Panc1 (cell line): ENCODE measurements around the gene SPATA16. TPM values are rescaled to one million over a fixed set of nuclear protein-coding genes. Genes with fewer than 3 reads are reported as not detected.

Source experiments
- ATAC-seq: fragments of 200-7000 bp; cut with Tn5 transposase; 2 replicates; pipeline ENCODE4 v1.9.1; 2020; ENCODE audit warnings: mild to moderate bottlenecking, moderate library complexity
- BruUV-seq: library from RNA; stranded (reverse); fragments of 400-500 nt; replicated peaks from 2 replicates; lab custom pipeline; 2021; lab: Mats Ljungman, UMichigan
- CTCF ChIA-PET: fragments of 300-600 bp; sonication (Branson Sonifier 250); formaldehyde crosslinking; loops from one replicate; lab custom pipeline; 2022; ENCODE audit warnings: antibody characterized with exemption; lab: Charles Lee
- POLR2A ChIA-PET: fragments of 300-600 bp; sonication (Branson Sonifier 250); formaldehyde crosslinking; loops from one replicate; lab custom pipeline; 2022; ENCODE audit warnings: antibody characterized with exemption; lab: Charles Lee
- DNase-seq: peaks from one replicate; pipeline ENCODE4 v3.0.0-alpha.2; 2010; ENCODE audit warnings: low read depth, low spot score
- H3K27ac ChIP-seq: 2 replicates; pipeline ENCODE4 v1.5.1; 2011; ENCODE audit warnings: mild to moderate bottlenecking, low read length, inconsistent platforms
- H3K27me3 ChIP-seq: fragments of 200-500 bp; sonication (Bioruptor generic); 2 replicates; pipeline ENCODE4 v1.6.0; 2014; ENCODE audit warnings: low read length, inconsistent platforms; ENCODE audit not compliant: control insufficient read depth, insufficient read depth
- H3K36me3 ChIP-seq: fragments of 200-500 bp; sonication (Bioruptor generic); 2 replicates; pipeline ENCODE4 v1.5.1; 2014; ENCODE audit warnings: inconsistent platforms, mild to moderate bottlenecking, low read length, moderate library complexity; ENCODE audit not compliant: control insufficient read depth, insufficient read depth
- H3K4me1 ChIP-seq: 2 replicates; pipeline ENCODE4 v1.5.1; 2011; ENCODE audit warnings: inconsistent platforms, mild to moderate bottlenecking, low read length, moderate library complexity; ENCODE audit not compliant: control insufficient read depth, insufficient read depth
- H3K4me3 ChIP-seq, 2 experiments: 2 replicates each; pipeline ENCODE4 v1.5.1; 2011 to 2012; ENCODE audit warnings: low read depth in 2 of 2, low read length in 2 of 2, mild to moderate bottlenecking in 2 of 2, inconsistent platforms in 1 of 2, moderate library complexity in 1 of 2
- H3K9me3 ChIP-seq: fragments of 200-500 bp; sonication (Bioruptor generic); 2 replicates; pipeline ENCODE4 v1.5.1; 2014; ENCODE audit warnings: low read depth, mild to moderate bottlenecking, inconsistent platforms, low read length, moderate library complexity; ENCODE audit not compliant: control insufficient read depth, insufficient read depth
- POLR2AphosphoS5 ChIP-seq: IDR thresholded peaks from 2 replicates; pipeline ENCODE4 v1.6.1; 2012; ENCODE audit warnings: mild to moderate bottlenecking, low read depth, low read length, moderate library complexity
- SIN3A ChIP-seq: IDR thresholded peaks from 2 replicates; pipeline ENCODE4 v1.6.1; 2012; ENCODE audit warnings: low read depth, mild to moderate bottlenecking, low read length, moderate library complexity, borderline replicate concordance; ENCODE audit not compliant: insufficient read depth
- TCF7L2 ChIP-seq: IDR thresholded peaks from 2 replicates; pipeline ENCODE4 v1.6.1; 2011; ENCODE audit warnings: mild to moderate bottlenecking, low read depth, low read length, inconsistent platforms
- in situ Hi-C: cut with HindIII; loops from 2 replicates; pipeline ENCODE4 v1.10.0; 2016; ENCODE audit warnings: low sequenced_read_pairs, low pct_unique_long_range_greater_than_20kb
- intact Hi-C: fragments of 100-400 bp; cut with micrococcal nuclease; formaldehyde crosslinking; loops from one replicate; pipeline ENCODE4 v1.10.0; 2022; ENCODE audit not compliant: unreplicated experiment
- total RNA-seq: library from RNA; stranded (reverse); gene quantifications from one replicate; pipeline ENCODE4 v1.2.1, GENCODE V29; 2021; ENCODE audit not compliant: unreplicated experiment
- TF ChIP-seq, protein P1 (sequence below): fragments of 450-650 bp; IDR thresholded peaks from 2 replicates; pipeline ENCODE4 v1.5.1; 2017; ENCODE audit warnings: mild to moderate bottlenecking
- TF ChIP-seq, protein P2 (sequence below), 2 experiments: IDR thresholded peaks; 2 replicates each; pipeline ENCODE4 v1.6.1; 2011 to 2012; ENCODE audit warnings: low read depth in 2 of 2, control low read depth in 1 of 2, low read length in 1 of 2, mild to moderate bottlenecking in 1 of 2, moderate library complexity in 1 of 2; ENCODE audit not compliant: insufficient read depth in 1 of 2

The SPATA16 gene
- total RNA-seq, 1 experiment from 2014 or later, result not detected

DNA sequence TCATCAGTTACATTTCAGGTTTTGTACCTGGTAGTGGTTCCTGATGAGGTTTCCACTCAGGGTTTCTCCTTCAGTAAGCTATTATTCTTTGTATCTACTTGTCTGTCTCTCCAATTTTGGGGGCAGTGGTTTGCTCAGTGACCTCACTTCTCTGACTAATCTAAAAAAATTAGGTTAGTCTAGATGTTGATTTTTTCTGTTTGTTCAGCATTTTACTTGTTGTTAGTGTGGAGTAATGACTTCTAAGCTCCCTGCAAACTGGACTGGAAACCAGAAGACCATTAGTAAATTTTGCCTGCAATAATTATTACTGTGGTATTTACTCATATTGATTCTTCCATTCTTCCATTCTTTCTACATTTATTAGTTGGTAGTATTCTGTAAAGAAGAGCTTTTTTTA, 139.4 kb downstream of the SPATA16 start:
- Histone ChIP-seq H3K9me3 (no peaks in the 10 kb centered on the region), H3K36me3 (no peaks in the 10 kb centered on the region), H3K4me1 (no peaks in the 10 kb centered on the region), H3K27me3 (no peaks in the 10 kb centered on the region; the same call in 1 of the 2 replicates), H3K27ac (no peak overlapping the region), H3K4me3 (no peak overlapping the region)
- POLR2A ChIA-PET, result no interaction called here
- DNase-seq (no peak), ATAC-seq (no peak)
- BruUV-seq, result no TSS peak
- in situ Hi-C loops, result no loop called here
- CTCF ChIA-PET, result no interaction called here
- TF ChIP-seq SIN3A (no peak), POLR2AphosphoS5 (no peak), TCF7L2 (no peak)
- TF ChIP-seq, protein P1, sequence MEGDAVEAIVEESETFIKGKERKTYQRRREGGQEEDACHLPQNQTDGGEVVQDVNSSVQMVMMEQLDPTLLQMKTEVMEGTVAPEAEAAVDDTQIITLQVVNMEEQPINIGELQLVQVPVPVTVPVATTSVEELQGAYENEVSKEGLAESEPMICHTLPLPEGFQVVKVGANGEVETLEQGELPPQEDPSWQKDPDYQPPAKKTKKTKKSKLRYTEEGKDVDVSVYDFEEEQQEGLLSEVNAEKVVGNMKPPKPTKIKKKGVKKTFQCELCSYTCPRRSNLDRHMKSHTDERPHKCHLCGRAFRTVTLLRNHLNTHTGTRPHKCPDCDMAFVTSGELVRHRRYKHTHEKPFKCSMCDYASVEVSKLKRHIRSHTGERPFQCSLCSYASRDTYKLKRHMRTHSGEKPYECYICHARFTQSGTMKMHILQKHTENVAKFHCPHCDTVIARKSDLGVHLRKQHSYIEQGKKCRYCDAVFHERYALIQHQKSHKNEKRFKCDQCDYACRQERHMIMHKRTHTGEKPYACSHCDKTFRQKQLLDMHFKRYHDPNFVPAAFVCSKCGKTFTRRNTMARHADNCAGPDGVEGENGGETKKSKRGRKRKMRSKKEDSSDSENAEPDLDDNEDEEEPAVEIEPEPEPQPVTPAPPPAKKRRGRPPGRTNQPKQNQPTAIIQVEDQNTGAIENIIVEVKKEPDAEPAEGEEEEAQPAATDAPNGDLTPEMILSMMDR, result no peak
- TF ChIP-seq, protein P2, sequence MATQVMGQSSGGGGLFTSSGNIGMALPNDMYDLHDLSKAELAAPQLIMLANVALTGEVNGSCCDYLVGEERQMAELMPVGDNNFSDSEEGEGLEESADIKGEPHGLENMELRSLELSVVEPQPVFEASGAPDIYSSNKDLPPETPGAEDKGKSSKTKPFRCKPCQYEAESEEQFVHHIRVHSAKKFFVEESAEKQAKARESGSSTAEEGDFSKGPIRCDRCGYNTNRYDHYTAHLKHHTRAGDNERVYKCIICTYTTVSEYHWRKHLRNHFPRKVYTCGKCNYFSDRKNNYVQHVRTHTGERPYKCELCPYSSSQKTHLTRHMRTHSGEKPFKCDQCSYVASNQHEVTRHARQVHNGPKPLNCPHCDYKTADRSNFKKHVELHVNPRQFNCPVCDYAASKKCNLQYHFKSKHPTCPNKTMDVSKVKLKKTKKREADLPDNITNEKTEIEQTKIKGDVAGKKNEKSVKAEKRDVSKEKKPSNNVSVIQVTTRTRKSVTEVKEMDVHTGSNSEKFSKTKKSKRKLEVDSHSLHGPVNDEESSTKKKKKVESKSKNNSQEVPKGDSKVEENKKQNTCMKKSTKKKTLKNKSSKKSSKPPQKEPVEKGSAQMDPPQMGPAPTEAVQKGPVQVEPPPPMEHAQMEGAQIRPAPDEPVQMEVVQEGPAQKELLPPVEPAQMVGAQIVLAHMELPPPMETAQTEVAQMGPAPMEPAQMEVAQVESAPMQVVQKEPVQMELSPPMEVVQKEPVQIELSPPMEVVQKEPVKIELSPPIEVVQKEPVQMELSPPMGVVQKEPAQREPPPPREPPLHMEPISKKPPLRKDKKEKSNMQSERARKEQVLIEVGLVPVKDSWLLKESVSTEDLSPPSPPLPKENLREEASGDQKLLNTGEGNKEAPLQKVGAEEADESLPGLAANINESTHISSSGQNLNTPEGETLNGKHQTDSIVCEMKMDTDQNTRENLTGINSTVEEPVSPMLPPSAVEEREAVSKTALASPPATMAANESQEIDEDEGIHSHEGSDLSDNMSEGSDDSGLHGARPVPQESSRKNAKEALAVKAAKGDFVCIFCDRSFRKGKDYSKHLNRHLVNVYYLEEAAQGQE (IDR thresholded peaks at IDR 0.05; ENCODE audit: insufficient read depth in 1 of 2, low read depth in 2 of 2, low read length in 1 of 2), result no peak
- intact Hi-C loops, result no loop called here

DNA sequence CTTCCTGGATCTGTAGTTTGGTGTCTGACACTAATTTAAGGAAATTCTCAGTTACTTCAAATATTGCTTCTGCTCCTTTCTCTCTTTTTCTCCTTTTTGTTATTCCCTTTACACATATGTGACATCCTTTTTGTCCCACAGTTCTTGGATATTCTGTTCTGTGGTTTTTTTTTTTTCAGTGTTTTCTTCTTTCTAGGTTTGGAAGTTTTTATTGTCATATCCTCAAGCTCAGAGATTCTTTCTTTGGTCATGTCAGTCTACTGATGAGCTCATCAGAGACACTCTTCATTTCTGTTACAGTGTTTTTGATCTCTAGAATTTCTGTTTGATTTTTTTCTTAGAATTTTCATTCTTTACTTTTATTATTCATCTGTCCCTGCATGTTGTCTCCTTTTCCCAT, 140.5 kb downstream of the SPATA16 start:
- TF ChIP-seq POLR2AphosphoS5, result no peak
- TF ChIP-seq, protein P2 (IDR thresholded peaks at IDR 0.05; ENCODE audit: insufficient read depth in 1 of 2, low read depth in 2 of 2, low read length in 1 of 2), result no peak
- TF ChIP-seq TCF7L2, result no peak
- TF ChIP-seq, protein P1, result no peak
- no peak for TF ChIP-seq SIN3A
- CTCF ChIA-PET, result no interaction called here
- Histone ChIP-seq H3K36me3 (no peaks in the 10 kb centered on the region), H3K27ac (no peak overlapping the region), H3K27me3 (no peaks in the 10 kb centered on the region), H3K4me3 (no peak overlapping the region), H3K4me1 (no peaks in the 10 kb centered on the region), H3K9me3 (no peaks in the 10 kb centered on the region)
- no peak for ATAC-seq
- no peak for DNase-seq
- no TSS peak for BruUV-seq
- intact Hi-C loops, result no loop called here
- in situ Hi-C loops, result no loop called here
- POLR2A ChIA-PET, result no interaction called here
